OCI-LY3 (cell line): ENCODE data around the gene SPATA31E1.

ENCODE experiments used
- CTCF ChIP-seq: fragments of 200-600, 300-600 bp; sonication (generic); IDR thresholded peaks from 2 replicates; pipeline ENCODE4 v1.5.1; 2014; ENCODE audit warnings: antibody characterized with exemption, low read length, low read depth
- EZH2phosphoT487 ChIP-seq: fragments of 200-600 bp; shearing (Covaris generic); IDR thresholded peaks from 2 replicates; pipeline ENCODE4 v1.6.1; 2018; ENCODE audit warnings: antibody characterized with exemption, mixed run types, low read depth

- no peak for TF ChIP-seq CTCF
- no peak for TF ChIP-seq EZH2phosphoT487
These were observed at the start of gene SPATA31E1 for GRCh38 chr9:87882627-87883026.
